GM18519 (cell line): ENCODE data around the gene USP12.
"Not testable (repeated sequence)": the region's sequence is repeated elsewhere in the genome, so short reads cannot be mapped to it uniquely, and the experiment has no call there.

Source experiments
- ATAC-seq: cut with Tn5 transposase; IDR thresholded peaks from one replicate; pipeline ENCODE4 v1.9.1; 2021; ENCODE audit warnings: mild to moderate bottlenecking, moderate library complexity; ENCODE audit not compliant: unreplicated experiment, low FRiP score

USP12 gene

DNA sequence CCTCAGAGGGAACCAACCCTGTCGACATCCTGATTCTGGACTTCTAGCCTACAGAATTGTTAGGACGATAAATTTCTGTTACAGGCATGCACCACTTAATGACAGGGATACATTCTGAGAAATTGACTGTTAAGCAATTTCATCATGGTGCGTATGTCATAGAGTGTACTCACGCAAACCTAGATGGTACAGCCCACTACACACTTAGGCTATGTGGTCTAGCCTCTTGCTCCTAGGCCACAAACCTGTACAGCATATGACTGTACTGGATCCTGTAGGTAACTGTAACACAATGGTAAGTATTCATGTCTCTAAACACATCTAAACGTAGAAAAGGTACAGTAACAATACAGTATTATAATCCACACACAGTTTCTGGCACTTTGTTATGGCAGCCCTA lies 13.3 kb downstream of the USP12 start:
- ATAC-seq: no peak

DNA sequence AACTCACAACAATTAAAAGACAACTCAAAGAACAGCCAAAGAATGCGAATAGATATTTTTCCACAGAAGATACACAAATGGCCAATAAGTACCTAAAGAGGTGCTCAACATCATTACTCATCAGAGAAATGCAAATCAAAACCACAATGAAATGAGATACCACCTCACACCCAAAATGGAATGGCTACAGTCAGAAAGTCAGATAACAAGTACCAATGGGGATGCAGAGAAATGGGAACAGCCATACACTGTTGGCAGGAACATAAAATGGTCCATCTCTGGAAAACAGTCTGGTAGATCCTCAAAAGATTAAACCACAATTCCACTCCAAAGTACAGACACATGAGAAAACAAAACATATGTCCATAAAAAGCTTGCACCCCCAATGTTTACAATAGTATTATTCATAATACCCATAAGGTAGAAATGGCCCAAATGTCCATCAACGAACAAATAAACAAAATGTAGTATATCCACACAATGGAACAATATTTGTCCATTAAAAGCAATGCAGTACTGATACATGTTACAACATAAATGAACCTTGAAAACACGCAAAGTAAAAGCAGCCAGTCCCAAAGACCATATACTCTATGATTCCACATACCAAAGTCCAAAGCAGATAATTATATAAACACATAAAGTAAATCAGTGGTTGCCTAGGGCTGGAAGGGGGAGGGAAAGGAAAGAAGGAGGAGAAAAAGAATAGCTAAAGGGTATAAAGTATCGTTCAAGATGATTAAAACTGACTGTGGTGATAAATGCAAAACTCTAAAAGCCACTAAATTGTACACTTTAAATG lies 19.6 kb downstream of the USP12 start:
- no peak for ATAC-seq

DNA sequence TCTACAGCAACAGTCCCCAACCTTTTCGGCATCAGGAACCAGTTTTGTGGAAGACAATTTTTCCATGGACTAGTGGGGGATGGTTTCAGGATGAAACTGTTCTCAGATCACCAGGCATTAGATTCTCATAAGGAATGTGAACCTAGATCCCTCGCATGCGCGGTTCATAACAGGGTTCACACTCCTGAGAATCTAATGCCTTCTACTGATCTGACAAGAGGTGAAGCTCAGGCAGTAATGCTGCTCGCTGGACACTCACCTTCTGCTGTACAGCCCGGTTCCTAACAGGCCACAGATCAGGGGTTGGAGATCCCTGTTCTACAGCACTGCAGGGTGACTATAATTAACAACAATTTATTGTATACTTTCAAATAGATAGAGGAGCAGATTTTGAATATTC lies 21.9 kb downstream of the USP12 start:
- ATAC-seq: no peak

DNA sequence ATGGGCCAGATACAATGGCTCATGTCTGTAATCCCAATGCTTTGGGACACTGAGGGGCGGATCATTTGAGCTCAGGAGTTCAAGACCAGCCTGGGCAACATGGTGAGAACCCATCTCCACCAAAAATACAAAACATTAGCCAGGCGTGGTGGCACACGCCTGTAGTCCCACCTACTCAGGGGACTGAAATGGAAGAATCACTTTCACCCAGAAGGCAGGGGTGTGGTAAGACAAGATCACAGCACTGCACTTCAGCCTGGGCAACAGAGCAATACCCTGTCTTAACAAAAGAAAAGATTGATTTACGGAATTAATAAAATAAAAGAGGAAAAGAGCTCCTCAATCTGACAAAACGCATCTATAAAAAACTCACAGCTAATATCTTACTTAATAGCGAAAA lies 22.7 kb downstream of the USP12 start:
- ATAC-seq: no peak

DNA sequence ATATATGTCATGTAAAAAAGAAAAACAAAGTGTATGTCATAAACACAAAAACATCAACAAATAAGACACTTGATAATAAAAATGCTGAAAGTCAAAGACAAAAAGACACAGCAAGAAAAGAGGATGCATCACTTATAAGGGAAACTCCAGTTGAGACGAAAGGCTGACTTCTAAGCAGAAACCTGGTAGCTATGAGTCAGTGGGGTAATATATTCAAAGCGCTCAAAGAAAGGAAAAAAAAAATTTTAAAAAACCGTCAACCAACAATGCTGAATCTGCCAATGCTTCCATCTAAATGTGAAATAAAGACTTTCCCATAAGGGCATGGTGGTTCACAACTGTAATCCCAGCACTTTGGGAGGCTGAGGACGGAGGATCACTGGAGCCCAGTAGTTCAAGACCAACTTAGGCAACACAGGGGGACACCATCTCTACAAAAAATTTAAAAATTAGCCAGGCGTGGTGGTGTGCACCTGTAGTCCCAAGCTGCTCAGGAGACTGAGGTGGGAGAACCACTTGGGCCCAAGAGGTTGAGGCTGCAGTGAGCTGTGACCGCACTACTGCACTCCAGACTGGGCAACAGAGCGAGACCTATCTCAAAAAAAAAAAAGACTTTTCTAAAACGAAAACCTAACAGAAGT lies 24.0 kb downstream of the USP12 start:
- peak; percentile 43 for ATAC-seq

DNA sequence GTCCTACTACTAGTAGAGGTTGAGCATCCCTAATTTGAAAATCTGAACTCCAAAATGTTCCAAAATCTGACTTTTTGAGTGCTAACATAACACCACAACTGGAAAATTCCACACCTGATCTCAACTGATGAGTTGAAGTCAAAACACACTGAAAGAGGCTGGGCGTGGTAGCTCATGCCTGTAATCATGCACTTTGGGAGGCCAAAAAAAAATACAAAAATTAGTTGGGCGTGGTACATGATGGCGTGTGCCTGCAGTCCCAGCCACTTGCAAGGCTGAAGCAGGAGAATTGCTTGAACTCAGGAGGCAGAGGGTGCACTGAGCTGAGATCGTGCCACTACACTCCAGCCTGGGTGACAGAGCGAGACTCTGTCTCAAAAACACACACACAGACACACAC lies 29.9 kb downstream of the USP12 start:
- no peak for ATAC-seq

DNA sequence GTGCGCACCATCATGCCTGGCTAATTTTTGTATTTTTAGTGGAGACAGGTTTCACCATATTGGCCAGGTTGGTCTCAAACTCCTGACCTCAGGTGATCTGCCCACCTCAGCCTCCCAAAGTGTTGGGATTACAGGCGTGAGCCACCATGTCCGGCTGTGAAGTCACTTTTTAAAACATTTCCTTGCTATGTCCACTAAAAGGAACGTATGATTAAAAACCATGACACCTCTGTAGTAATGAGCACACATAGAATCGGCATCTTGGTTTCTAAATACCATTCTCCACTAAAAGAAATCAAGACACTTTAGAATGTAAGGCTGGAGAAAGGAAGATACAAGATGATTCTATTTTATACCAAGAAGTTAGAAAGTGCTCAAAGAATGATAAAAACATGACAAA lies 30.5 kb downstream of the USP12 start:
- not testable (repeated sequence) for ATAC-seq

DNA sequence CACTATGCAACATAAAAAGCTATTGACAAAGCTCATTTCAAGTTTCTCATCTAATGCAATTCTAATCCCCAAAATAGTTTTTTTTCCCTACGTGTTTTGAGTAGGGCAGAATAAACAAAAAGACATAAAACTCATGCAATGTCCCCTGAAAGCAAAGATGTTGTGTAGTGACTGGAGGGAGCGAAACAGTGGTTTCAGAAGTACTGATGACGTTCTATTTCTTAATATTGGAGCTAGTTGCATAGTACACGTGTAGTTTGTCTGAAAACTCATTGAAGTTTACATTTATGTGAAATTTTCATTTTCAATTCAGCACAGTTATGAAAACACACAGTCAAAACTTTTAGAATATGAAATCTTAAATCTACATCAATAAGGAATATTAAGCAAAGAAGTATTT lies 31.6 kb downstream of the USP12 start:
- no peak for ATAC-seq

DNA sequence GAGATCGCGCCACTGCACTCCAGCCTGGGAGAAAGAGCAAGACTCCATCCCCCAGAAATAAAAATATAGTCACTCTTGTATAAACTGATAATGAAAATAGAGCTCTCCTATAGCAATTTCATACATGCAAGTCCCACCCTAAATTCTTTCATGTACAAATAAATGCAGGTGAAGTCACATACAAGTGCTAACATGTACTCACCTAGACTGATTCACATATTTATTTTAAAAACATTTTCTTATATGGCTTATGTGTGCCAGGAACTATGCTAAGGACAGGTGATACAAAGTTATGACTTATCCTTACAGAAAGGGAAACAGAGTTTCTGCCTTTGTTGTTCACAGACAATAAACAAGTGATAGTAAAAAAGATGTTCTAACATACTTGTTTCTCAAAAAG lies 32.0 kb downstream of the USP12 start:
- ATAC-seq: no peak

DNA sequence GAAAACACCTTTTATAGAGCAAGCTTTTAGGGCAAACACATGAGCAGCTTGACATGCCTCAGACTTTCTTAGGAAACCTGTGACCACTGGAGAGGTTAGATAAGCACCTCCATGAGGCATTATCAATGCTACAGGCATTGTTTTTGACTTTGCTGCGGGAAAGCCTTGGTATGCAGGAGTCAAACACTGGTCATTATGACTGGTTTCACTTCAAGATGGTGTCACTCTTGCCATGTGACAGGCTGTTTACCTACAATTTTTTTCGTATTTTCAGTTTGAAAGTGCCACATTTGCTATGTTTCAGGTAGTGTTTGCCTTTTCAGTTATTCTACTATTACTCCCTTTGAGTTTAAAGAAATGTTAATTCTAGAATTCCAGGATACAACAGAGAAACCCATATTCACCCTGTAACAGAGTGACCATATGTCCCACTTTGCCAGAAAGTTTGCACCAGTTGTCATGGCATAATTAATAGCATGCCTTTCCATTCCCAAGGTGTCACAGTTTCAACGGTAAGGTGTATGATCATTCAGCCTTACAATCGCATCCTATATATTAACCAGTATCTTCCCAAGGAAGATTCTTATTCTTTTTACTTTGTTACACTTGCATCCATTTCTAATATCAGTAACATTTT lies 33.0 kb downstream of the USP12 start:
- ATAC-seq: no peak

DNA sequence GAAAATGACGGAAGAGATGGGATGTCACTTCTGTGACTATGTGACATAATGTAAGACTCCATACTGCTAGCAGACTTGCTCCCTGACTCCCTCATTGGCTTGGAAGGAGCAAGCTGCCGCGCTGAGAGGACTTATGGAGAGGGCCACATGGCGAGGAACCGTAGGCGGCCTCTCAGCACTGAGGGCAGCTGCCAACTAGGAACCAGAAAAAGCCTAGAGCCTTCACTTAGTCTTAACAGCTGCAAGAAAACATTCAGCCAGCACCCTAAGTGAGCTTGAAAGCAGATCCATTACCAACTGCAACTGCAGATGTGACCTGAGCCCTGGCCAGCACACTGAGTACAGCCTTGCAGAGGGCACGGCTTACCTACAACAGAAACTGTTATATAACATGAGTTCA lies 33.9 kb downstream of the USP12 start:
- no peak for ATAC-seq

DNA sequence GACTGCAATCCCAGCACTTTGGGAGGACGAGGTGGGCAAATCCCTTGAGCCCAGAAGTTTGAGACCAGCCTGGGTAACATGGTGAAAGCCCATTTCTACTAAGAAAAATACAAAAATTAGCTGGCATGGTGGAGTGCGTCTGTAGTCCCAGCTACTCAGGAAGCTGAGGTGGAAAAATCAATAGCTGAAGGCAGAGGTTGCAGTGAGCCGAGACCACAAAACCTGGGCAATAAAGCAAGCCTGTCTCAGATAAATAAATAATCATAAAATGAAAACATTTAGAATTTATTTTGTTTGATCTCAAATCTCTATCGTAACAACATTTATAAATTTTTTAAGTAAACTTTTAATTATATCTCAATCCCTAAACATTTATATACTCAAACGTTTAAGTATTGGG lies 36.6 kb downstream of the USP12 start:
- ATAC-seq: no peak

DNA sequence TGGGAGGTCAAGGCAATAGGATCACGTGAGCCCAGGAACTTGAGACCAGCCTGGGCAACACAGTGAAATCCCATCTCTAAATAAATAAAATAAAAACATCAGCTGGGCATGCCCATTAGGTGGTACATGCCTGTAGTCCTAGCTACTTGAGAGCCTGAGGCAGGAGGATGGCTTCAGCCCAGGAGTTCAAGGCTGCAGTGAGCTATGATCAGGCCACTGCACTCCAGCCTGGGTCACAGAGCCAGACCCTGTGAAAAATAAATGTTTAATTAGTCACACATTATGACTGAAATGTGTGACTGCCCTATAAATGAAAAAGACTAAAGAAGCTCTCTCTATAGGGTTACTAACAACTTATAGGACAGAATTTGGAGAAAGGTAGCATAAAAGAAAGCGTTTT lies 37.7 kb downstream of the USP12 start:
- no peak for ATAC-seq

DNA sequence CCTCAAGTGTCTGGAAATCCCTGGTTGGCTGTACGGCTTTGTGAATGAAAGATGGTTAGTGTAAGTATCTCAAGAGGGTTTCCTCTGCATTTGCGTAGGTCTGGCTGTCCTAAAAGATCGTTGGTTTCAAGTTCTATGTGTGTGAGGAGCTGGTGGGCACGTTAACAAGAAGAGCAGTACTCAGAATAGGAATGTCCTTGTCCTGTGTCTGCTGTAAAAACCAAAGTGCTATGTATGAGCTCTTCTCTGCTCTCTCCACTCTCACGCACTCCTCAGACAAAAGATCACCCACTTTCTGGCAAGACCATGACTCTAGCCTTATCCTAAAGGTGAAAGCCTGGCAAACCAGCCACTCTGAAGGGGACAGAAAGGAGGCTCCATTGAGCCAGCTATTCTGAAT lies 39.1 kb downstream of the USP12 start:
- peak; percentile 29 for ATAC-seq

DNA sequence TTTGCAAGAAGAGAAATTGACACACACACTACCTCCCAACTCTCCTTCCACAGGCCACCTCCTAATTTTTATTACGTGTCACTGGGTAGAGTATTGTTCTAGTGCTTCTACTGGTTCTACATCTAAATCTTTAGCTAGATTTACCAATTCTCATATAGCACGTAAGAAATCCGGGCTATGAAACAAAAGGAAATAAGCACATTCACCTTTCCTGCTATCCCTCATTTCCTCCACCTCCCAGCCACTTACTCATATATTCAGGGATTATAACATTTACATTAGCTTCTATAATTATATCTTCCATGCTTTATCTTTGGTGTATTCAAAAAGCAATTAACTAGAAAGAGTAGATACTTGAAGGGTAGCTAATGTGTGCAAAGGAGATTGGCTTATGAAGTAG lies 39.7 kb downstream of the USP12 start:
- ATAC-seq: no peak

DNA sequence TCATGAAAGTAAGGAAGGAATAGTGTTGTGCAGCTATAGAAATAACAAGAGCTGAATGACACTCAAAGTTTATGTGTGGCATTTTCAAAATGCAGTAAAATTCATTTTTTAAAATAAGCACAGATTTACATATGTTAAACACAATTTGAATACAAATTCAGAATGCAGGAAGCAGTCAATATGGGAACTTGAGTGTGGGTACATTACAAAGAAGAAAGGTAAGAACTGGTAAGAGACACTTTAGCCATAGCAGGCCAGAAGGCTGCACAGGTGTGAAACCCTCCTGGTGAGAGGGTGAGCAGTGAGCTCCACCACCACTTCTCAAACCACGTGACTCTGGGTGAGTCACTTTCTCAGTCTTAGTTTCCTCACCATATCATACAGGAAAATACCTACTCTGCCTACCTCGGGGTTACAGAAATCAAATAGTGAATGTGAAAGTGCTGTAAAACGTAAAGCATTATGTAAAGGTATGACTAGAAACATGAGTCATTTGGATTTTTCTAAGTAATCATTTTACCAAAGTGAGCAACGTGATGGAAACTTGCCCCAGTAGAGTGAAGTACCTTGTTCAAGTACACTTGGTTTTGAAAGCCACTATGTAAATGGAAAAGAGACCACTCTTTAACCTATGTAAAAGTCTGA lies 40.5 kb downstream of the USP12 start:
- ATAC-seq: peak; percentile 83

DNA sequence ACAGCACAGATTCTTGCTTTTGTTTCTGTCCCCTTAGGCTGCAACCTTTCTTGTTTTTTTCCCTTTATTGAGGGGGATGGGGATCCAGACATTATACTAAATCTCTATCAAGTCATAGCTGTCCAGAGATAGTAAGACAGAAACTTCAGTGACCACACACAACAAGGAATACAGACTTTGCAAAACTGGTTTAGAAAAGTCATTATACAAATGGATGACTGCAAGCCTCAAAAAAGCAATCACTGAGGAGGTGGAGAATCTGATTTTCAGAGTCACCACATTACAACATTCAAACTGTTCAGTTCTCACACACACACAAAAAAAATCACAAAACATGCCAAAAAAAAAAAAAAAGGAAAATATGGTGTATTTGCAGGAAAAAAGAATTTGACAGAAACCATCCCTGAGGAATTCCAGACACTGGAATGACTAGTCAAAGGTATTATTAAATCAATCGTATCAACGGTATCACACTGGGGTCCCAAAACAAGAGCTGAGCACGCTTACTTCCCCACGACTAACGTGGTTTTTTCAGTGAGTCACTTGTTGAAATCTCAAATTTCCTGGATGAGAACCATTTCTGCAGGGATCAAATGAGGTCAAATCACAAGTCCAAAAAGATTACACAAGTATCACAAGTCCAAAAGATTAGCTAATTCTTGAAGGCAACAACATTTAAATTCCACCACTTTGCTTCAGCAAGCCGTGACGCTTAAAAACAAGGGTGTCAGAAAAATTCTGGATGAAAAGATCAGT lies 41.2 kb downstream of the USP12 start:
- no peak for ATAC-seq

DNA sequence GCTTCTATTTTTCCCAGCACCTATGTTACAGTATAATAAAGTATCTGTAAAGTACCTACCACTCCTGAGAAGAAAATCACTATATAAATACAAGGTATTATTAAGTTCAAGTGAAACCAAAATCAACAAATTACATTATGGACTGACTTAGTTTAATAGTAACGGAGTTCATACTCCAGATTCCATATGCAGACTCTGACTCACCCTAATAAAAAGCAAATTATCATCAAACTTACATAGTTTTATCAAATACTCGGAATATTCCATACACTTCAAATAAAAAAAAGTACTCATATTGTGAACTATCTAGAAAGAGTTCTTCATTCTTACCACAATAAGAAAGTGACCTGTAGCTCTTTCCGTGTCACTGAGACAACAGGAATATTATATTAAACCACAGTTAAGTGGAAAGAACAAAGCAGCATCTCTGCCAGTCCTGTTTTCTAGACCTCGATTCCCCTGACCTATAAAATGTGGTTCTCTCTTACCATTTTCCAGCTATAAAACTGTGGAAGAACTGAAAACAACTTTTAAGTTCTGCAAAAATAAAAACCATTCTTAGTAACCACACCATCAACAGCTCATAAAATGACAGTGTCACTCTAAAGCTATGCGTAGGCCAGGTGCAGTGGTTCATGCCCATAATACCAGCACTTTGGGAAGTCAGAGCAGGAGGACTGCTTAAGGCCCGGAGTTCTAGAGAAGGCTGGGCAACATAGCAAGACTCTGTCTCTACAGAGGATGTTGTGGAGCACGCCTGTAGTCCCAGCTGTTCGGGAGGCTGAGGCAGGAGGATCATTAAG lies 42.6 kb downstream of the USP12 start:
- ATAC-seq: no peak

DNA sequence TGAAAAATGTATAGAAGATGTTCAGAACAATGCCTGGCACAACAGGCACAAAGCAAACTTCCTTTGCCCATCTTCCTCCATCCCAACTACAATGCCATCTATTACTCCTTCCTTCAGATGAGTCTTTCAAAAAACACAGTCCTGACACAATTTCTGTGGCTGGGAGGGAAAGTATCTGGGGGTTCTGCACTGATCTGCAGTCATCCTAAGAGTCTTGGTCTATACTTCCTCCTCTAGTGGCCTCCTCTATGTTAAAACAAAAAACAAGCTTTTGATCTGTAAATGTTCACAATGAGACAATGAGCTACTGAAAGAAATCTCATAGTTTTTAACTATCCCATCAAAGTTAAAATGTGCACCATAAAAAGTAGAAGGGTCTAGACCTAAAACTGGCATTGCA lies 44.8 kb downstream of the USP12 start:
- ATAC-seq: no peak
